ENCODE measurements around the gene ACAP3.

The ACAP3 gene

DNA sequence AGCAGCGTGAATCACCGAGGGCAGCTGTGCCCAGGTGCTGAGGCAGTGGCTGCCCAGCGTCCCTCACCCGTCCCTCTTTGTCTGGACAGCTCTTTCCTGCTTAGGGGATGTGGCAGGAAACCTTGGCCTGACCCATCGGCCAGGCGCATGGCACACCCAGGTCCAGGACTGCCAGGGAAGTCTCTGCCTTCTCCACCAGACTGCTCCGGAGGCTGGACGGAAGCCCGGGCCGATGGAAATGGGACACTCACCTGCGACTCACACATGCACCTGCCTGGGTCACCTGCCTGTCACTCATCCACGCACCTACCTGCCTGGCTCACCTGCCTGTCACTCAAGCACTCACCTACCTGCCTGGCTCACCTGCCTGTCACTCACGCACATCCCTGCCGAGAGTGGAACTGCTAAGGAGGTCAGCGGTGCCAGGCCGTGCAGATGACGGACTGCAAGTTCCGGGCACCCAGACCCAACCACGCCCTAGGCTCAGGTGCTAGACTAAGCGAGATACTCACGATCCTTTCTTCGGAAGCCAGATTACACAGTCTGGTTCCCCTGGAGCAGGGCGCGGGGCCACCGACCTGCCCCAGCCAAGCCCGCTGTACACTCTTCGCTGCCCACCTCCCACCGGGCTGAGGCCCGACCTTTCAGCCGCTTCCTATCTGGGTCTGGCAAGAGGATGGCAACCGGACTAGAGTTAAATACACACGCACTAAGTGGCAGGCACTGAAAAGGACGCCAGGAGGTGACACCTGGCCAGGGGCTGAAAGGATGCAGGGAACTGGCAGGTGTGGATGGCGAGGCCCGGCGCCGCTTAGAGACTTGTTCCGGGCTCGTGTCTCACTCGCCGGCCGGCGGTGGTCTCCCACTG is 35.2 kb downstream of the ACAP3 start:
- no peak for DNase-seq (ENCODE audit: low read depth)
- TF ChIP-seq POLR2A (IDR thresholded peaks at IDR 0.05; ENCODE audit: extremely low read depth, insufficient read length) (no peak), MYC (IDR thresholded peaks at IDR 0.05; ENCODE audit: low read depth, low read length) (no peak), MAX (IDR thresholded peaks at IDR 0.05; ENCODE audit: low read depth, low read length) (no peak)
- TF ChIP-seq, protein P1, sequence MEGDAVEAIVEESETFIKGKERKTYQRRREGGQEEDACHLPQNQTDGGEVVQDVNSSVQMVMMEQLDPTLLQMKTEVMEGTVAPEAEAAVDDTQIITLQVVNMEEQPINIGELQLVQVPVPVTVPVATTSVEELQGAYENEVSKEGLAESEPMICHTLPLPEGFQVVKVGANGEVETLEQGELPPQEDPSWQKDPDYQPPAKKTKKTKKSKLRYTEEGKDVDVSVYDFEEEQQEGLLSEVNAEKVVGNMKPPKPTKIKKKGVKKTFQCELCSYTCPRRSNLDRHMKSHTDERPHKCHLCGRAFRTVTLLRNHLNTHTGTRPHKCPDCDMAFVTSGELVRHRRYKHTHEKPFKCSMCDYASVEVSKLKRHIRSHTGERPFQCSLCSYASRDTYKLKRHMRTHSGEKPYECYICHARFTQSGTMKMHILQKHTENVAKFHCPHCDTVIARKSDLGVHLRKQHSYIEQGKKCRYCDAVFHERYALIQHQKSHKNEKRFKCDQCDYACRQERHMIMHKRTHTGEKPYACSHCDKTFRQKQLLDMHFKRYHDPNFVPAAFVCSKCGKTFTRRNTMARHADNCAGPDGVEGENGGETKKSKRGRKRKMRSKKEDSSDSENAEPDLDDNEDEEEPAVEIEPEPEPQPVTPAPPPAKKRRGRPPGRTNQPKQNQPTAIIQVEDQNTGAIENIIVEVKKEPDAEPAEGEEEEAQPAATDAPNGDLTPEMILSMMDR (IDR thresholded peaks at IDR 0.05; ENCODE audit: low read depth, low read length): no peak
- H3K4me3 ChIP-seq (ENCODE audit: low read depth, low read length): peak overlapping the region; percentile 79

GRCh38 chr1:1270813-1271212 is 36.9 kb downstream of the ACAP3 start:
- no peak for TF ChIP-seq MYC (IDR thresholded peaks at IDR 0.05; ENCODE audit: low read depth, low read length)
- TF ChIP-seq, protein P1 (IDR thresholded peaks at IDR 0.05; ENCODE audit: low read depth, low read length): no peak
- TF ChIP-seq MAX (IDR thresholded peaks at IDR 0.05; ENCODE audit: low read depth, low read length): no peak
- no peak for TF ChIP-seq POLR2A (IDR thresholded peaks at IDR 0.05; ENCODE audit: extremely low read depth, insufficient read length)
- DNase-seq (ENCODE audit: low read depth): no peak
- H3K4me3 ChIP-seq (ENCODE audit: low read depth, low read length): no peak overlapping the region

DNA sequence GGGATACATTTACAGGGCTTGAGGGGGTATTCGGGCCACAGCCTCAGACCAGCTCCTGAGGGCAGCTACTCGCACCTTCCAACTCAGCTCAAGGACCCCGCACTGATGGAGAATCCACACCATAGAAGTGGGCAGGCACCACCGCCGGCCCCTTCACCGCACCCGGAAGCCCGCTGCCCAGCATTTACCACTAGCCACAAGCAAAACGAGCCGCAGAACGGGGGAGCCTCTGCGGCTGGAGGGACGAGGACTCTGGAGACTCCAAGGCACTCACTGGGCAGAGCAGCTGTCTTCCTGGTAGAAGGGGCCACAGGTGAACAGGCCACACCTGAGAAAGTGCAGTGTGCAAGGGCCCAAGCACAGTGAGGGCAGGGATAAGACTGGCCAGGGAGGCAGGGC is 39.4 kb downstream of the ACAP3 start:
- no peak overlapping the region for H3K4me3 ChIP-seq (ENCODE audit: low read depth, low read length)
- no peak for DNase-seq (ENCODE audit: low read depth)
- TF ChIP-seq, protein P1 (IDR thresholded peaks at IDR 0.05; ENCODE audit: low read depth, low read length): no peak
- TF ChIP-seq MYC (IDR thresholded peaks at IDR 0.05; ENCODE audit: low read depth, low read length) (no peak), MAX (IDR thresholded peaks at IDR 0.05; ENCODE audit: low read depth, low read length) (no peak), POLR2A (IDR thresholded peaks at IDR 0.05; ENCODE audit: extremely low read depth, insufficient read length) (no peak)

- DNase-seq (ENCODE audit: low read depth): no peak
- TF ChIP-seq POLR2A (IDR thresholded peaks at IDR 0.05; ENCODE audit: extremely low read depth, insufficient read length) (no peak), MAX (IDR thresholded peaks at IDR 0.05; ENCODE audit: low read depth, low read length) (no peak), MYC (IDR thresholded peaks at IDR 0.05; ENCODE audit: low read depth, low read length) (no peak)
- TF ChIP-seq, protein P1 (IDR thresholded peaks at IDR 0.05; ENCODE audit: low read depth, low read length): no peak
These were observed 40.0 kb downstream of the ACAP3 start for GRCh38 chr1:1267488-1268283.

GRCh38 chr1:1264868-1265272 is 42.9 kb downstream of the ACAP3 start:
- no peak for DNase-seq (ENCODE audit: low read depth)
- TF ChIP-seq MAX (IDR thresholded peaks at IDR 0.05; ENCODE audit: low read depth, low read length): no peak
- TF ChIP-seq, protein P1 (IDR thresholded peaks at IDR 0.05; ENCODE audit: low read depth, low read length): peak; percentile 10
- no peak overlapping the region for H3K4me3 ChIP-seq (ENCODE audit: low read depth, low read length)

More at GRCh38 chr1:1267488-1268283, 40.0 kb downstream of the ACAP3 start:
- no peak overlapping the region for H3K4me3 ChIP-seq (ENCODE audit: low read depth, low read length)
